ENCODE measurements around the gene INCENP.
A peak's percentile ranks its signal among the peaks of the same experiment; 100 is the strongest.
"Not testable (repeated sequence)": the region's sequence is repeated elsewhere in the genome, so short reads cannot be mapped to it uniquely, and the experiment has no call there.

INCENP gene

DNA sequence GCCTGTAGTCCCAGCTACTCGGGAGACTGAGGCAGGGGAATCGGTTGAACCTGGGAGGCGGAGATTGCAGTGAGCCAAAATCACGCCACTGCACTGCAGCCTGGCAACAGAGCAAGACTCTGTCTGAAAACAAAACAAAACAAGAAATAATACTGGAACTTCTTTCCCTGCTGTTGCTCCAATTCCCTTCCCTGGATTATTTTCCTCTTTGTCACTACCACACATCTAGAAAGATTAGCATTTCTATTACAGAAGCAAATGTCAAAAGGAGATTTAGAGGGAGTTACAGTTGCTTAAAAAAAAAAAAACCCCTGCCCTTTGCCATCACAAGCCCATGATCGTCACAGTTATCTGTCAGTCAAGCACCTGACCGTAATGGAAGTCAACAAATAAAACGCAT lies 48.5 kb downstream of the INCENP start:
- no peak for DNase-seq

DNA sequence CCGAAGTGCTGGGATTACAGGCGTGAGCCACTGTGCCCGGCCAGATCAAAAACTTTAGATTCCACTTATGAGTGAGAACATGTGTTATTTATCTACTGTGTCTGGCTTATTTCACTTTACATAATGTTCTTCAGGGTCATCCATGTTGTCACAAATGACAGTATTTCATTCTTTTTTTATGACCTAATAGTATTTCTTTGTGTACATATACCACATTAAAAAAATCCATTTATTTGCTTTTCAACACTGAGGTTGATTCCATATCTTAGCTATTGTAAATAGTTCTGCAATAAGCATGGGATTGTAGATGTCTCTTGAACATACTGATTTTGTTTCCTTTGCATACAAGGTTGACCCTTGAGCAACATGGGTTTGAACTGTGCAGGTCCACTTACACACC lies 53.0 kb downstream of the INCENP start:
- no peak for DNase-seq

DNA sequence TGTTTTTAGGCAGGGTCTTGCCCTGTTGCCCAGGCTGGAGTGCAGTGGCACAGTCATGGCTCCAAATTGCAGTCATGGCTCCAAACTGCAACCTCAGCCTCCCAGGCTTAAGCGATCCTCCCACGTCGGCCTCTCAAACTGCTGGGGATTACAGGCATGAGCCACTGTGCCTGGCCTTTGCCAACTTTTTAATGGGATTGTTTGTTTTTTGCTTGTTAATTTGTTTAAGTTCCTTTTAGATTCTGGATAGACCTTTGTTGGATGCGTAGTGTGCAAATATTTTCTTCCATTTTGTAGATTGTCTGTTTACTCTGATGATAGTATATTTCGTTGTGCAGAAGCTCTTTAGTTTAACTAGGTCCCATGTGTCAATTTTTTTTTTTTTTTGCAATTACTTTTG lies 56.2 kb downstream of the INCENP start:
- no peak for DNase-seq

- no peak for DNase-seq
These were observed 57.3 kb downstream of the INCENP start for GRCh38 chr11:62181097-62181496.

DNA sequence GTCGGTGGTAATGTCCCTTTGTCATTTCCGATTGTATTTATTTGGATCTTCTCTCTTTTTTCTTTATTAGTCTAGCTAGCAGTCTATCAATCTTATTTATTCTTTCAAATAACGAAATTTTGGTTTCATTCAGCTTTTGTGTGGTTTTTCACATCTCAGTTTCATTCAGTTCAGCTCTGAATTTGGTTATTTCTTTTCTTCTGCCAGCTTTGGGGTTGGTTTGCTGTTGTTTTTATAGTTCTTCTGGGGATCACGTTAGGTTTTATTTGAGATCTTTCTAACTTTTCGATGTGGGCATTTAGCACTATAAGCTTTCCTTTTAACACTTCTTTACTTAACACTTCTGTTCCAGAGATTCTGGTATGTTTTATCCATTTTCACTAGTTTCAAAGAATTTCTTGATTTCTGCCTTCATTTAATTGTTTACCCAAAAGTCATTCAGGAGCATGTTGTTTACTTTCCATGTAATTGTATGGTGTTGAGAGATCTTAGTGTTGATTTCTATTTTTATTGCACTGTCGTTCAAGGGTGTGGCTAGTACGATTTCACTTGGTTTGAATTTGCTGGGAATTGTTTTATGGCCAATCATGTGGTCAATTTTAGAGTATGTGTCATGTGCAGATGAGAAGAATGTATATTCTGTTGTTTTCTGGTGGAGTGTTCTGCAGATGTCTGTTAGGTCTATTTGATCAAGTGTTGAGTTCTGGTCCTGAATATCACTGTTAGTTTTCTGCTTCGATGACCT lies 58.5 kb downstream of the INCENP start:
- DNase-seq: no peak

- peak; percentile 92 for DNase-seq
These were observed 62.4 kb downstream of the INCENP start for GRCh38 chr11:62186195-62186594.

DNA sequence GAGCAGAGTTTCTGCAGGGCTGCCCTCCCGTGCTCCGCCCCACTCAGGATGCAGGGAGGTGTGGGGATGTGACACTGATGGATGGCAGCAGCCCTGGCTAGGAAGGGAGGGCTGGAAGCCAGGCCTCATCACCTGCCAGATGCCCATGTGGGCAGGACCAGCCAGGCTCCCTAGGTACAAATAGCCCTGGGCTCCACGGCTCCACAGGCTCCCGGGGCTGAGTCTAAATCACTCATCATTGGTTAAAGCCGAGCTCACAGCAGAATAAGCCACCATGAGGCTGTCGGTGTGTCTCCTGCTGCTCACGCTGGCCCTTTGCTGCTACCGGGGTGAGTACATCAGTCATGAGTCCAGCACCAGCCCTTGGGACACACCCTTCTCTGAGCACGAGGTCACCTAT lies 66.2 kb downstream of the INCENP start, which contains the start of gene SCGB1D1:
TSS of gene SCGB1D1 (plus strand) at position 206 of the 400 bp plus-strand sequence. CDS start at position 275, 69 bp downstream.
- DNase-seq: no peak

DNA sequence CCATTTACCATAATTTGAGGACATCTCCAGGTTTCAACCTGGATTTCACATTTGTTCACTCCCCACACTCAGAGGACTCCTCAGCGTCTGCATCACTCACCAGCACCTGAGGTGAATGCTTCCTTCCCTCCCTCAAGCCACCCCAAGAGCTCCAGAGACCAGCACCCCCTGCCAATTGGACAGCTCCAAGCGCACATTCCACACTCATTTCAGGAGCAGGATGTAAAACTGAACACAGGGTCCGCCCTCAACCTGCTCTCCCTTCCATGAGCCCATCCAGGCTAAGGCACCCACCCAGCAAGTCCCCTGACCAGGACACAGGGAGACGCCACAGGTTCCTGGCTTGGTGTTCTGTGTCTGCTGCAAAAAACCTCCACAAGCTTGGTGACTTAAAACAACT lies 70.1 kb downstream of the INCENP start:
- DNase-seq: no peak

GRCh38 chr11:62195010-62195409 lies 71.2 kb downstream of the INCENP start:
- not testable (repeated sequence) for DNase-seq

GRCh38 chr11:62195945-62196344 lies 72.1 kb downstream of the INCENP start:
- no peak for DNase-seq

- DNase-seq: not testable (repeated sequence)
These were observed 73.6 kb downstream of the INCENP start for GRCh38 chr11:62197400-62197799.

DNA sequence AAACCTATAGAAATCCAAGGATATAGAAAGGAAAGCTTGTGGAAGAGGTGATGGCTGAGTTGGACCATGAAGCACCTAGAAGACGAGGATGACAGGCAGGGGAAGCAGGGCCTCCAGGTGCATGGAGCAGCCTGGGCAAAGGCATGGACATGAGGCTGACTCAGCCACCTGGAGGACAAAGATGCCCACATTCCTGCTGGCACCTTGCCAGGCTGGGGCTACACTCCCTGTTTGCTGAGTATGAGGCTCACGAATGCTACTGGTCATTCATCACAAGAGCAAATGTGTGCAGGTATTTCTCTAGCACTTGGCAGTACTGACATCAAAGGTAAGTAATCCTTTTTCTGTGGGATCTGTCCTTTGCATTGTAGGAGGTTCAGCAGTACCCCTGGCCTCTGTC lies 77.6 kb downstream of the INCENP start:
- no peak for DNase-seq
